Measurements from ENCODE around the gene RHBDF2.

RHBDF2 gene

DNA sequence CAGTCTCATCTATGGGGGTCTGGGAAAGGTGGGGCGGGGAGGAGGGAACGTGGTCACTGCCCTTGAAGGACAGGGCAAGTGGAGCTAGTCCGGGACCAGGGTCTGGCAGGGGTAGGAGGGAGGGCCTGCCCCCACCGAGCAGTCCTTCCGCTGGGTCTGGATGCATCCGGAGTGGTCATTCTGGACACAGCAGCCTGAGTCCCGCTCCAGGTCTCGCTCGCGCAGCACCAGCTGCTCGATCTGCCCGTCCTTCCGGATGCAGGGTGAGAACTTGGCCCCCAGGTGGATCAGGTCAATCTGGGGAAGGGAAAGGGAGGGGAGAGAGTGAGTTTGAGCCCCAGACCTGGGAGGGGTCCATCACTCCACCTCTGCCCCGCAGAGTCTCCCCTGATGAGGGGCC, 27.0 kb downstream of the RHBDF2 start:
- H3K4me3 ChIP-seq (ENCODE audit: low read length): no peak overlapping the region
- no peak overlapping the region for H3K27ac ChIP-seq (ENCODE audit: low read depth, low read length)
- H3K36me3 ChIP-seq (ENCODE audit: control insufficient read depth, insufficient read depth, low read length): no peaks in the 10 kb centered on the region
- no peak overlapping the region for H3K9ac ChIP-seq (ENCODE audit: low read length)
- no peaks in the 10 kb centered on the region for H3K4me1 ChIP-seq (ENCODE audit: control insufficient read depth, insufficient read depth, low read length)
- H3K27me3 ChIP-seq (ENCODE audit: control insufficient read depth, insufficient read depth, low read length): no peaks in the 10 kb centered on the region

DNA sequence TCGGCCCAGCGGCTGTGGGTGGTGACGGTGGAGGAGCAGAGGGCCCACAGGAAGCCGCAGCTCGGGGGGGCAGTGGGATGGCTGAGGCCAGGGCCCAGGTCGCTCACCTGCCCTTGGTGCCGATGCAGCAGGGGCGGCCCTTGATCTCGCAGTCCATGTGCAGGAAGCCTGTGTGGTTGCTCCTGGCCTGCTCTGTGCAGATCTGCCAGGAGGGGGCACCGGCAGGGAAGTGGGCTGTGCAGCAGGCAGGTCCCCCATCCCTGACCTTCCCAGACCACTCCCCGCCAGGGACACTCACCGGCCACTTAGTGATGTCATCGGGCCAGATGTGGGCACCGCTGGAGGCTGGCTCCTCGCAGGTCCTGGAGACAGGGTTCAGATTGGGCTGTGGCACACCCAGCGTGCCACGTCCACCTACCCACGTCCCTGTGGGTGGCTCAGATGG, 27.7 kb downstream of the RHBDF2 start:
- no peaks in the 10 kb centered on the region for H3K4me1 ChIP-seq (ENCODE audit: control insufficient read depth, insufficient read depth, low read length)
- no peak overlapping the region for H3K9ac ChIP-seq (ENCODE audit: low read length)
- H3K36me3 ChIP-seq (ENCODE audit: control insufficient read depth, insufficient read depth, low read length): no peaks in the 10 kb centered on the region
- H3K27ac ChIP-seq (ENCODE audit: low read depth, low read length): no peak overlapping the region
- H3K4me3 ChIP-seq (ENCODE audit: low read length): no peak overlapping the region
- no peaks in the 10 kb centered on the region for H3K27me3 ChIP-seq (ENCODE audit: control insufficient read depth, insufficient read depth, low read length)

DNA sequence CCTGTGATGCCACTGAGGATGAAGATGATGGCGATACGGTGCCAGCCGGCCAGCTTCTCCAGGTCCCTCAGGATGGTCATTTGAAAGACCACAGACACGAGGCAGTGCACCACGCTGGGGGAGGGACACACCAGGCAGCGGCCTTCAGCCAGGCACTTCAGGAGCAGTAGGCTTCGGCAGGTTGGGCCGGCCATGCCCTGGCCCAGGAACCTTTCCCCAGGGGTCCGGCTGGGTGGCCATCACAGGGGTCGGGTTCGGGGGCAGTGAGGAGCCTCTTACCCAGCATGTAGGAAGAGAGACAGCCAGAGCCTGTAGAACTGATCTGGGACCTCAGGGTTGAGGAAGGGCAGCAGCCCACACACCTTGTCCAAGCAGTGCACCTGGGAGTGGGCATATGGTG, 28.5 kb downstream of the RHBDF2 start:
- Histone ChIP-seq H3K4me1 (ENCODE audit: control insufficient read depth, insufficient read depth, low read length) (no peaks in the 10 kb centered on the region), H3K27me3 (ENCODE audit: control insufficient read depth, insufficient read depth, low read length) (no peaks in the 10 kb centered on the region), H3K4me3 (ENCODE audit: low read length) (no peak overlapping the region), H3K36me3 (ENCODE audit: control insufficient read depth, insufficient read depth, low read length) (no peaks in the 10 kb centered on the region), H3K27ac (ENCODE audit: low read depth, low read length) (no peak overlapping the region), H3K9ac (ENCODE audit: low read length) (no peak overlapping the region)

DNA sequence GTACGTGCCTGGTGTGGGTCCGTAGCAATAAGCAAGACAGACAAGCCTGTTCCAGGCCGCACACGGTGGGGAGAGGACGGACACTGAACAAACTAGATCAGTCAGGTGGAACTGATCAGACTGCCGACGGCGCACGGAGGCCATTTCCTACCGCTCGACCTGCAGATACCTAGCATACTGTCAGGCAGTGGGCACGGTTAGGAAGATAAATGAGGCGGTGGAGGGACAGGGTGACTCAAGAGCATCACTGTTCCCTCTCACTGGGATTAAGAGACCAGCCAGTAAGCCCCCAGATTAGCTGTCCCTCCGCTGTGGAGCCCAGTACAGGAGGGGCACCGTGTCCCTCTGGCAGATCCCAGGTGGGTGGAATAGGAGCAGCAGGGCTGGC, 29.0 kb downstream of the RHBDF2 start:
- Histone ChIP-seq H3K4me1 (ENCODE audit: control insufficient read depth, insufficient read depth, low read length) (no peaks in the 10 kb centered on the region), H3K27me3 (ENCODE audit: control insufficient read depth, insufficient read depth, low read length) (no peaks in the 10 kb centered on the region), H3K4me3 (ENCODE audit: low read length) (no peak overlapping the region), H3K9ac (ENCODE audit: low read length) (no peak overlapping the region), H3K36me3 (ENCODE audit: control insufficient read depth, insufficient read depth, low read length) (no peaks in the 10 kb centered on the region), H3K27ac (ENCODE audit: low read depth, low read length) (no peak overlapping the region)

DNA sequence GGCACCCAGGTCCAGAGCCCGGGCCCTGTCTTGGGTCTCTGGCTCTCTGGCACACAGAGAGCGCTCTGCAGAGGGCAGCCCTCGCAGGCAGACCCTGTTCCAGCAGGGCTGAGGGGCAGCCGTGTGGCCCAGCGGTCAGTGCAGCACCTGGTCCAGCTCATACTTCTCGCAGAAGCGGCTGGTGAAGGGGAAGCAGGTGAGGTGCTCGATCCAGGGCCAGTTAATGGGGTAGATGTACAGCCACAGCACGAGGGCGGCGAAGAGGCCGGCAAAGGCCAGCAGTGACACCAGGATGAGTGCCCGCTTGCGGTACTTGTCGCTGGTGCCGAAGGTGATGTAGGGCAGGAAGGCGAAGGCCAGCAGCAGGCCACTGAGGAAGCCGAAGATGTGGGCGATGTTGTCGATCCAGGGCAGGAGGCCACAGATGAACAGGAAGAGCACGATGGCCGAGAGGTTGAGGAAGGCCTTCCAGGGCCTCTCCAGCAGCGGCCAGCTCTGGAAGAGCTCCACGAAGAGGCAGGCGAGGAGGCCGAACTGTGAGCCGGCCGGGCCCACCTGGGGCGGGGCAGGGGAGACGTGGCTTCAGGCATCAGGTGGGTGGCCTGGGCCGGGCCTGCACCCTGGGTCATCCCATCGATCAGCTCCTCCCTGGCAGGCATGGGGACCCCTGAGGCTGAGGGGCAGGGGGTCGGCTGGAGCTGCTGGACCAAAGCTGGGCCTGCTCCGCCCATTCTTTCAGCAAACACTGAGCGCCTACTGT, 29.5 kb downstream of the RHBDF2 start:
- Histone ChIP-seq H3K27ac (ENCODE audit: low read depth, low read length) (no peak overlapping the region), H3K4me3 (ENCODE audit: low read length) (no peak overlapping the region), H3K36me3 (ENCODE audit: control insufficient read depth, insufficient read depth, low read length) (no peaks in the 10 kb centered on the region), H3K9ac (ENCODE audit: low read length) (no peak overlapping the region), H3K27me3 (ENCODE audit: control insufficient read depth, insufficient read depth, low read length) (no peaks in the 10 kb centered on the region), H3K4me1 (ENCODE audit: control insufficient read depth, insufficient read depth, low read length) (no peaks in the 10 kb centered on the region)

DNA sequence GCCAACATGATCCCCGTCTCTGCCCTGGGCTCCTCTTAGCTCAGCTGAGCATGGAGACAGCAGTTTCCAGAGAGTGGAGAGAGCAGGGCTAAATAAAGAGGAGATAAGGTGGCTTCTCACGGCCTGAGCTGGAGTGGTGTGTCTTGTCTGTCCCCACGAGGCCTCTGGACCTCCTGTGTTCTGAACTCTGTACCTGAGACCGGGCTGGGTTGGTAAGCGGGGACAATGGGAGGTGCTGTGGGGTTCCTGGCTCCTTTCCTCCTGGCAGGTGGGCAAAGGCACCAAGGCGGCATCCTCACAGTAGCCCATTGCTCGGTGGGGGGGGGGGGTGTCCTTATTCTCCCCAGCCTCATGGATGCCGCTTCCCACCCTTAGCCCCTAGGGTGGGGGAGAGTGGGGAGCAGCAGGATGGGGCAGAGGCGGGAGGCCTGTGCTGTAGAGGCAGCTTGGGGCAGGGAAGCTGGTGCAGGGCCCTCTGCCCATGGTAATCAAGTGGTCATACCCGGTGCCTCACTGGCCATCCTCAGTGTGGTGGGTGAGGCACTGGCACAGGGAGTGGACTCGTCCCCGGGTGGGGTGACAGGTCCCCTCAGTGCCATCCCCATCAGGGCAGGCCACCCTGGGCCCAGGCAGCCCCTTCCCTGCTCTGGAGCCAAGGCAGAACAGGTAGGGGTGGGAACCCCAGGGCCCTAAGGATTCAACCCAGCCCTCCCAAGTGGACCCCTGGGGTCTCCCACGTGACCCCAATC, 31.1 kb downstream of the RHBDF2 start:
- Histone ChIP-seq H3K9ac (ENCODE audit: low read length) (no peak overlapping the region), H3K27me3 (ENCODE audit: control insufficient read depth, insufficient read depth, low read length) (no peaks in the 10 kb centered on the region), H3K27ac (ENCODE audit: low read depth, low read length) (no peak overlapping the region), H3K4me1 (ENCODE audit: control insufficient read depth, insufficient read depth, low read length) (no peaks in the 10 kb centered on the region), H3K36me3 (ENCODE audit: control insufficient read depth, insufficient read depth, low read length) (no peaks in the 10 kb centered on the region), H3K4me3 (ENCODE audit: low read length) (no peak overlapping the region)

DNA sequence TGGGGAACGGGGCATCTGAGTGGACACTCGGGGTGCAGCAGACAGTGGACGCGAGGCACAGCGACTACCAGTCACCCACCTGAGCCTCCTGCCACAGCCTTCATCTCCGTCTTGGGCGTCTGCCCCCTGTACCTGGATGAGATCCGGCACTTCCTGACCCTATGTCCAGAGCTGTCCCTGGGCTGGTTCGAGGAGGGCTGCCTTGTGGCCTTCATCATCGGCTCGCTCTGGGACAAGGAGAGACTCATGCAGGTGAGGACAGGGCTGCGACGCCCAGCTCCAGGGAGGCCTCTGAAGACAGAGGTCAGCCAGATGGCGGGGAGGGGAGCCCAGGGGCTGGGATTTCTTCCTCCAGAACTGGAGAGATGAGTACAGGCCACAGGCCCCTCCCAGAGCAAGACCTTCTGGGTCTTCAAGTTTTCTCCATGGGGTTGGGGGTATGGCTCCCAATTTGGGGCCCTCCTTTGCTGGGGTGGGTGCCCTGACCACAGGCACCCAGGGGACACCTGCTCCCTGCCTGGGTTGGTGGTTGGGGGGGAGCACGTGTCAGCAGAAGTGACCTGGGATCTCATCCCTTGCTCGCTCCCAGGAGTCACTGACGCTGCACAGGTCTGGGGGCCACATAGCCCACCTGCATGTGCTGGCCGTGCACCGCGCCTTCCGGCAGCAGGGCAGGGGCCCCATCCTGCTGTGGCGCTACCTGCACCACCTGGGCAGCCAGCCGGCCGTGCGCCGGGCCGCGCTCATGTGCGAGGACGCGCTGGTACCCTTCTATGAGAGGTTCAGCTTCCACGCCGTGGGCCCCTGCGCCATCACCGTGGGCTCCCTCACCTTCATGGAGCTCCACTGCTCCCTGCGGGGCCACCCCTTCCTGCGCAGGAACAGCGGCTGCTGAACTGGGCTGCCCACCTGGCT, 31.9 kb downstream of the RHBDF2 start:
- Histone ChIP-seq H3K36me3 (ENCODE audit: control insufficient read depth, insufficient read depth, low read length) (no peaks in the 10 kb centered on the region), H3K27ac (ENCODE audit: low read depth, low read length) (no peak overlapping the region)

DNA sequence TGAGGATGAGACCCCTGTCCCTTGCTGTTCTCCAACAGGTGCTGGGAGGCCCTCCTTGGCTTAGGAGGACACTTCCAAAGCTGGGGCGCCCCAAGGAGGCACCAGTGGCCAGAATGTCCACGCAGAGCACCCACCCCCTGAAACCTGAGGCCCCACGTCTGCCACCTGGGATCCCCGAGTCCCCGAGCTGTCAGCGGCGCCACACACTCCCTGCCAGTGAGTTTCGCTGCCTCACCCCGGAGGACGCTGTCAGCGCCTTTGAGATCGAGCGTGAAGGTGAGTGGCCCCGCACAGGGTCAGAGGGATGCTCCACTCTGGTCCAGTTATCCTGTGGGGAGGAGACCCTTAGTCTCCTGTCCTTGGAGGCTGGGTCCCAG, 32.6 kb downstream of the RHBDF2 start:
- no peak overlapping the region for H3K9ac ChIP-seq (ENCODE audit: low read length)
- H3K4me1 ChIP-seq (ENCODE audit: control insufficient read depth, insufficient read depth, low read length): no peaks in the 10 kb centered on the region
- H3K4me3 ChIP-seq (ENCODE audit: low read length): no peak overlapping the region
- no peak overlapping the region for H3K27ac ChIP-seq (ENCODE audit: low read depth, low read length)
- H3K36me3 ChIP-seq (ENCODE audit: control insufficient read depth, insufficient read depth, low read length): no peaks in the 10 kb centered on the region
- no peaks in the 10 kb centered on the region for H3K27me3 ChIP-seq (ENCODE audit: control insufficient read depth, insufficient read depth, low read length)

More for the DNA sequence above, 31.9 kb downstream of the RHBDF2 start:
- Histone ChIP-seq H3K4me1 (ENCODE audit: control insufficient read depth, insufficient read depth, low read length) (no peaks in the 10 kb centered on the region), H3K9ac (ENCODE audit: low read length) (no peak overlapping the region), H3K27me3 (ENCODE audit: control insufficient read depth, insufficient read depth, low read length) (no peaks in the 10 kb centered on the region), H3K4me3 (ENCODE audit: low read length) (no peak overlapping the region)

DNA sequence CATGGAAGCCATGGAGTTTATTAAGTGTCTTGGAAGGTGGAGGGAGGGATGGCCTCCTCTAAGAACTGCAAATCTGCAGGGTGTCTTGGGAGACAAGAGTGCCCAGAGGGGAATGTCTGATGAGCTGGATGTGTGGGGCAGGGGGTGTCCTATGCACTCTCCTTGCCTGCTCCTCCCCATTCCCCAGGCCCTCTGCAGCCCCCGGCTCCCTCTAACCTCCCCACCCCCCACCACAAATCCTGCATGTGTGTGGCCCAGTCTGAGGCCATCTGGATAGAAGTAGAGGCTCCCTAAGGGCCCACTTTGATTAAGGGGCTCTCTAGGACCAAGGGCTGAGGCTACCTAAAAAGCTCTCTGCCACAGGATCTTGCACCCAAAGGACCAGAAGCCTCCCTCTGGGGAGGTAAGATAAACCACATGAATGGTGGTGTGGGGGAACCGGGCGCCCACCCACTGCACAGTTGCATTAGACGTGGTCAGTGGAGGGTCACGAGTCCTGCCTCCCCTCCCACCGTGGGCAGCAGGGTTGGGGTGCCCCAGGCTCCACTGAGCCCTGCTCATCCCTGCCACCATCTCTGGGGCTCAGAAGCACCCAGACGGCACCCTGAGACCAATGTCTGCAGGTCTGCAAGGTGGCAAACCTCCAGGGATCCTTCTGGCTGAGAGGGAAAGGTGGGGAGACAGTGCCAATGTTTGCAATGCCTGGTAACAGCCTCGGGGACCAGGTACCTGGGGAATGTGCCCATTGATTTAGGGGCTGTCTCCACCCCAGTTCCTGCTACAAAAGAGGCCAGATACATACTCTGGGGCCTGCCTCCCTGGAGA, 33.2 kb downstream of the RHBDF2 start:
- Histone ChIP-seq H3K9ac (ENCODE audit: low read length) (no peak overlapping the region), H3K27me3 (ENCODE audit: control insufficient read depth, insufficient read depth, low read length) (no peaks in the 10 kb centered on the region), H3K27ac (ENCODE audit: low read depth, low read length) (no peak overlapping the region), H3K4me3 (ENCODE audit: low read length) (no peak overlapping the region), H3K36me3 (ENCODE audit: control insufficient read depth, insufficient read depth, low read length) (no peaks in the 10 kb centered on the region), H3K4me1 (ENCODE audit: control insufficient read depth, insufficient read depth, low read length) (no peaks in the 10 kb centered on the region)

DNA sequence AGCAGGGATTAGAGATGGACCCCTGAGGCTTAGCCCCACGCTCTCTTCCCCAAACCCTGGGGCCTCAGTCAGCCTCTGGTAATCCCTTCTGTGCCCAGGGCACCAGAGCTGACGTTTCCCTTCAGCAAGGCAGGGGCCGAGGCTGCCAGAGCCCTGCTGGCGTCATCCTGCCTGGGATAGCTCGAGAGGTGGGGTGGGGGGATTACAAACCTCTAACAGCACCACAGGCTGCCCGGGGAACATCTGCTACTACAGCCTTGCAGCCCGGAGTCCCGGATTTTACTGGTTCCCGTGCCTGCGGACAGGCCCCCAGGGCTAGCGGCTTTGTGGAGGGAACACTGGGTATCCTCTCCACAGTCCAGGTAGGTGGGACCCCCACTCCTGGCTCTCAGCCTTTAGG, 33.9 kb downstream of the RHBDF2 start, which contains the start of gene AANAT:
TSS of gene AANAT (plus strand) at position 238 of the 400 bp plus-strand sequence. CDS start 1,144 bp downstream, outside the sequence.
- Histone ChIP-seq H3K9ac (ENCODE audit: low read length) (no peak within 1 kb of the TSS), H3K4me3 (ENCODE audit: low read length) (no peak within 1 kb of the TSS), H3K27ac (ENCODE audit: low read depth, low read length) (no peak within 1 kb of the TSS), H3K27me3 (ENCODE audit: control insufficient read depth, insufficient read depth, low read length) (no peaks in the 10 kb centered on the region), H3K4me1 (ENCODE audit: control insufficient read depth, insufficient read depth, low read length) (no peaks in the 10 kb centered on the region), H3K36me3 (ENCODE audit: control insufficient read depth, insufficient read depth, low read length) (no peaks in the 10 kb centered on the region)

DNA sequence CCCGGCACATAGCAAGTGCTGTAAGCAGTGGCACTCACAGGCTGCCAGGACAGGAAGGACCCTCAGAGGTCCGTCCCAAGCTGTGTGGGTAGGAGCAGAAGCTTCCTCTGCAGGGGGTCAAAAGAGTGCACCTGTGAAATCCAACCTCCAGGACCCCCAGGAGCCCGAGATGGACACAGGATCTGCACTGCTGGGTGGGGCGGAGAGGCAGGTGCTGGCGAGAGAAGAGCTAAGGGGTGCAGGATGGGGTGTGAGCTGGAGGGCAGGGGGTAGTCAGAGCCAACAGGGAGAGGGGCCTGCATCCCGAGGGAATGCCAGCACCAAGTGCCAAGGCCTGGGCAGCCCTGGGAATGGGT, 34.5 kb downstream of the RHBDF2 start:
- no peak overlapping the region for H3K4me3 ChIP-seq (ENCODE audit: low read length)
- no peaks in the 10 kb centered on the region for H3K27me3 ChIP-seq (ENCODE audit: control insufficient read depth, insufficient read depth, low read length)
- no peak overlapping the region for H3K27ac ChIP-seq (ENCODE audit: low read depth, low read length)
- H3K9ac ChIP-seq (ENCODE audit: low read length): no peak overlapping the region
- no peaks in the 10 kb centered on the region for H3K36me3 ChIP-seq (ENCODE audit: control insufficient read depth, insufficient read depth, low read length)
- H3K4me1 ChIP-seq (ENCODE audit: control insufficient read depth, insufficient read depth, low read length): no peaks in the 10 kb centered on the region
